HUES64 (cell line): ENCODE data around the gene SYCP2L. TPM values are rescaled to one million over a fixed set of nuclear protein-coding genes. Genes with fewer than 3 reads are reported as not detected.
"Not testable (repeated sequence)": the region's sequence is repeated elsewhere in the genome, so short reads cannot be mapped to it uniquely, and the experiment has no call there.

Experiments
- H3K27ac ChIP-seq: 2 replicates; pipeline ENCODE4 v1.7.0; 2013; ENCODE audit warnings: low read depth, low read length, inconsistent platforms
- H3K27me3 ChIP-seq: 2 replicates; pipeline ENCODE4 v1.6.1; 2013; ENCODE audit warnings: mild to moderate bottlenecking, low read length; ENCODE audit not compliant: insufficient read depth
- H3K36me3 ChIP-seq: 2 replicates; pipeline ENCODE4 v1.6.1; 2013; ENCODE audit warnings: mild to moderate bottlenecking, low read length; ENCODE audit not compliant: insufficient read depth
- H3K4me1 ChIP-seq: 2 replicates; pipeline ENCODE4 v1.6.1; 2013; ENCODE audit warnings: mild to moderate bottlenecking, low read length, moderate library complexity; ENCODE audit not compliant: insufficient read depth
- H3K4me3 ChIP-seq: 2 replicates; pipeline ENCODE4 v1.5.1; 2013; ENCODE audit warnings: mild to moderate bottlenecking, low read length, moderate library complexity
- H3K9ac ChIP-seq: 2 replicates; pipeline ENCODE4 v1.6.1; 2013; ENCODE audit warnings: mild to moderate bottlenecking, low read depth, low read length
- H3K9me3 ChIP-seq: 2 replicates; pipeline ENCODE4 v1.6.1; 2013; ENCODE audit warnings: low read depth, low read length; ENCODE audit not compliant: insufficient read depth
- WGBS: fragments of 150-250, 120-280 bp; methylation state at CpG from one replicate; pipeline ENCODE4 v1.1.7; 2013; ENCODE audit warnings: missing lambda C conversion rate; 5-methylcytosine and 5-hydroxymethylcytosine counted together
- polyA plus RNA-seq, 2 experiments: library from polyadenylated mRNA; stranded (reverse); fragments of 50-300 nt; gene quantifications; one replicate each; pipeline ENCODE4 v1.2.3, GENCODE V29; 2013

SYCP2L gene
- polyA plus RNA-seq (2013, experiment 1 of 2), result 1.9 TPM
- 5.3 TPM for polyA plus RNA-seq (2013, experiment 2 of 2)

DNA sequence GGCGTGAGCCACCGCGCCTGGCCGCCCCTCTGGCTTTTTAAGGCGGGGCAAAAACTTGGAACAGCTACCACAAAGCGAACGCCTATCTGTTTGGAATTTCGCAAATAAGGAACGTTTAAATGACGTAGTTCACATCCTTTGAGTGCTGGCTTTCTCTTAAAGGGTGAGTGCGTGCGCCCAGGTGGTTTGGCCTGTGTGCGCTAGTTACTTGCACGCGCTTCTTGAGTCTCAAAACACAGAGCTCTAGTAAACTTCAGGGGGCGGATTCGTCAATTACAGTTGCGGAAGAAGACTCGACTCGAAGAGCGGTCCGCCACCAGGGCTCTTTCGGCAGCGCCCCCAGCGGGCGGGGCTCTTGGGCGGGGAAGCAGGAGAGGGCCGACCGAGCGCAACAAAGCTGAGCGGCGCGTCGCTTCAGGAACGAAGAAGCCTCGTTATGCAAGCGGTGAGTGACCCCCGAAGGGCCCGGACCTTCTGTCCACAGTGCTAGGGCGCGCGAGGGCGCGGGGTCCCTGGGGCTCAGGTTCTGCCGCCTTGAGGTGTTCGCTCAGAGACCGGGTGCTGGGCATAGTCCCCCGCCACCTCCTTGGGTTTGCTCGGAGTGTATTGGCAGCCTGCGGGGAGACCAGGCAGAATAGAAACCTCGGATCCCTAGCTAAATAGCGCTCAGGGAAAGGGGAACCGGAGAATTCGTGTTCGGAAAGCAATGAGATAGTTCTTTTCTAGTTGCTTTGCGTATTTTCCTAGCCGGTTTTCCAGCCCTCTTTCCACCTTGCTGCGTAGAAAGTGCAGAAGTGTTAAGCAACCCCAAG is at the start of gene SYCP2L:
SYCP2L (plus strand) TSS at position 362 of the 812 bp plus-strand sequence; CDS start at position 437, 75 bp downstream.
- Histone ChIP-seq H3K4me1 (peaks cover 2% of the 10 kb centered on the region; the same call in 1 of the 2 replicates), H3K36me3 (no peaks in the 10 kb centered on the region), H3K9ac (peak within 1 kb of the TSS; percentile 81), H3K9me3 (no peaks in the 10 kb centered on the region), H3K4me3 (peak within 1 kb of the TSS; percentile 90), H3K27ac (peak within 1 kb of the TSS; percentile 58; the same call in 1 of the 2 replicates), H3K27me3 (peaks cover 43% of the 10 kb centered on the region)
- under 1% methylated on average over 58 of the region's 58 CpGs for WGBS

DNA sequence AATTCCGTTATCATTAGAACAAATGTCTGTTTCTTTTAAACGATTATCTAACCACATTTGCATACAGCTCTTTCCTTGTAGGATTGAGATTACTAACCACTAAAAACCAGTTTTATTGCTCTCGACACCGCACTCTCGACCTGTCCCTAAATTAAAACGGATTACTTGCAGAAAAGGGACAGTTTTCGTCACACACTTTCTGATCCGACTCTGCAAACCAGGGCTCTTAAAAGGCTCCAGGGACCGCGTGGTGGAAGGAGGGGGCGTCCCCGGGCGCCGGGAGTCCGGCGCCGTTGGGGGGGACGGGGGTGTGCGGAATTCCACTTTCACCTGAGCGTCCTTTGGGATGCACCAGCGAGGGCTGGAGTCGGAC is 49.2 kb upstream of the SYCP2L start:
- Histone ChIP-seq H3K9ac (peak overlapping the region; percentile 69), H3K4me3 (peak overlapping the region; percentile 68), H3K27me3 (peaks cover 22% of the 10 kb centered on the region), H3K4me1 (peaks cover 10% of the 10 kb centered on the region; the same call in 1 of the 2 replicates), H3K36me3 (no peaks in the 10 kb centered on the region), H3K27ac (peak overlapping the region; percentile 63), H3K9me3 (no peaks in the 10 kb centered on the region; the same call in 1 of the 2 replicates)
- WGBS, result under 1% methylated on average over 22 of the region's 22 CpGs

DNA sequence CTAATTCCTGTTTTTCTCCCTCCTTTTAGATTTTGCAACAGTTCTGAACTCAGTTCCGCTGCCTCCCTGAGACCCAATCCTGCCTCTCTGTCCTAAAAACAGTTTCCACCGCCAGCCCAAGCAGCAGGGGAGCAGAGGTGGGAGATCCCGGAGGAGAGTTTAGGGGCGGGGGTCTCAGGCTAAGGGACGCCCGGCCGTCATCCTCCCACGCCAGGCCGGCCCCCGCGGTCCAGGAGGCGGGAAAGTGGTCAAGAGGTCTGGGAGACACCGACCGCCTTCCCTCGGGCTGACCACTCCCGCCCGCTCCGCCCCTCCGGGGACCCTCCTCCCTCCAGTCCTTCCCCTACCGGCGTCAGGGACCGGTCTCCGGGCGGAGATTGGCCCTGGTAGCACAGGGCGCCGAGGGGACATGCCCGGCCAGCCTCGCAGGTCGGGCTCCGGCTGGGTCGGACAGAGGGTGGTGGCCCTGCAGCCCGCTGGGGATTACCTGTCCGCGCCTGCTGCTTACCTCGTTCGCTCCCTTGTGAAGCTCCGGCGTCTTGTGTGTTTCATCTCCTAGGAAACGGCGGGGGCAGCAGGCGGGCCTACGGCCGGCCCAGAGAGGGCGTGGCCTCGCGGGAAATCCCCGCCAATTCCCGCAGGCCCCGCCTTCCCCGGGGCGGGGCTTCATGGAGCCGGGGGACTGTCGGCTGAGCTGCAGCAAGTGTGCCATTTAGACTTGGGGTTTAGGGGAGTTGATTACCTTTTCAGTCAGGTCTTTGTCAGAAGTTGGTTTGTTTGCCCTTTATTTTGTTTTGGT is 48.7 kb upstream of the SYCP2L start, which contains the start of gene MAK:
MAK (minus strand) TSS at position 545 of the 799 bp plus-strand sequence. CDS start 7,891 bp downstream, outside the sequence.
- under 1% methylated on average over 53 of the region's 53 CpGs for WGBS
- Histone ChIP-seq H3K27me3 (peaks cover 22% of the 10 kb centered on the region), H3K4me3 (peak within 1 kb of the TSS; percentile 68), H3K36me3 (no peaks in the 10 kb centered on the region), H3K27ac (peak within 1 kb of the TSS; percentile 63), H3K9ac (peak within 1 kb of the TSS; percentile 69), H3K9me3 (no peaks in the 10 kb centered on the region; the same call in 1 of the 2 replicates), H3K4me1 (peaks cover 10% of the 10 kb centered on the region; the same call in 1 of the 2 replicates)

DNA sequence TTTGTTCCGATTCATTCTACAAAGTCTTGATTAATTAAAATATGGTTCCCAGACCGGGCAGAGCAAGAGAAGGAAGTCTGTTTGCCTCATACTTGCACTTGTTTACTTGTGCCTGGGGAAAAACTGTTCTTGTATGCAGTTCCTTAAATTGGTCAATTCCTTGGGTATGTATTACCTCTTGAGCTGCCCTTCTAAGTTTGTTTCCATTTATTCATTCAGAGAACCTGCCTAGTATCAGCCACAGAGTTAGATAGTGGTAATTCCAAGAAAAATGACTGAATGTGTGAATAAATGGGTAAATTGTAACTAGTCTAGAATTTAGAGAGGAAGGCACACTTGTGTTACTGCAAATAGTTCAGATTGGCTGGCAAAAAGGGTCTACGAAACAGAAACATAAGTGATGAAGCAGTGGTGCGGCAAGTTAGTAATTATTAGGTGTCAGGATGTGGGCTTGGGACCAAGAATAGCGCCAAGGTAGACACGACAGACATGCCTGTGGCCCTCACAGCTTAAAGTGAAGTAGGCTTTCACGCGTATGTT is 48.0 kb upstream of the SYCP2L start:
- Histone ChIP-seq H3K36me3 (no peaks in the 10 kb centered on the region), H3K9ac (no peak overlapping the region; the same call in 1 of the 2 replicates), H3K4me3 (peak overlapping the region; percentile 68), H3K27ac (no peak overlapping the region), H3K4me1 (peaks cover 10% of the 10 kb centered on the region; the same call in 1 of the 2 replicates), H3K27me3 (peaks cover 22% of the 10 kb centered on the region), H3K9me3 (no peaks in the 10 kb centered on the region; the same call in 1 of the 2 replicates)
- WGBS, result 73% methylated on average over 8 of the region's 8 CpGs

DNA sequence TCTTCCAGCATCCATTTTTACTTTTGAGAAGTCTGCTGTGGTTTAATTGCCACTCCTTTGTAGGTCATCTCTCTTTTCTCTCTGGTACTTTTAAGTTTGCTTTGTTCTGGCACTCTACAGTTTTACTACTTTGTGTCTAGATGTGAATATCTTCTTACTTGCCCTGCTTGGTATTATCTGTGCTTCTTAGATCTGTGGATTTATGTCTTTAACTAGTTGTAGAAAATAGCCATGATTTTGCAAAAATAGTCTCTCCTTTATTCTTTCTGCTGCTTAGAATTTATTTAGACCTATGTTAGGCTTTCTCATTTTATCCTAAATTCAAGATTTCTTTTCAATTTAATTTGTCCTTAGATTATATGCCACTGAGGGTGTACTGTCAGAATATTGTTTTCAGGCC is 43.3 kb upstream of the SYCP2L start:
- Histone ChIP-seq H3K27ac (no peak overlapping the region), H3K9ac (no peak overlapping the region), H3K27me3 (peaks cover 4% of the 10 kb centered on the region; the same call in 1 of the 2 replicates), H3K4me1 (no peaks in the 10 kb centered on the region), H3K9me3 (no peaks in the 10 kb centered on the region), H3K4me3 (no peak overlapping the region), H3K36me3 (no peaks in the 10 kb centered on the region)

DNA sequence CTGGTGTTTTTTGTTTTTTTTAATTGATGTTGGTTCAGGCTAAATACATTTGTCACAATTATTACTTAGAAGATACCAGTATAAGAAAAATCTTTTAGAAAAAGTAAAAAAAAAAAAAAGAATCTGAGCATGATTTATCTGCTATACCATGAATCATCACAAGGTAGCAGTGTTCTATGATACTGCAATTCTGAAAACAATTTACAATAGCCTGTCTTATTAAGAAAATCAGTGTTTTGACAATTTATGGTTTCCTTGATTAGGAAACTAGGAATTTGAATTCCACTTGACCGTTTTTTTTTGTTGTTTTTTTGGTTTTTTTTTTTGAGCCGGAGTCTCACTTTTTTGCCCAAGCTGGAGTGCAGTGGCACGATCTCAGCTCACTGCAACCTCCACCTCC is 39.2 kb upstream of the SYCP2L start:
- no peaks in the 10 kb centered on the region for H3K36me3 ChIP-seq
- H3K9me3 ChIP-seq, result no peaks in the 10 kb centered on the region
- H3K27ac ChIP-seq, result no peak overlapping the region
- H3K9ac ChIP-seq, result no peak overlapping the region
- no peak overlapping the region for H3K4me3 ChIP-seq
- H3K4me1 ChIP-seq, result no peaks in the 10 kb centered on the region
- 84% methylated on average over 3 of the region's 3 CpGs for WGBS
- no peaks in the 10 kb centered on the region for H3K27me3 ChIP-seq

DNA sequence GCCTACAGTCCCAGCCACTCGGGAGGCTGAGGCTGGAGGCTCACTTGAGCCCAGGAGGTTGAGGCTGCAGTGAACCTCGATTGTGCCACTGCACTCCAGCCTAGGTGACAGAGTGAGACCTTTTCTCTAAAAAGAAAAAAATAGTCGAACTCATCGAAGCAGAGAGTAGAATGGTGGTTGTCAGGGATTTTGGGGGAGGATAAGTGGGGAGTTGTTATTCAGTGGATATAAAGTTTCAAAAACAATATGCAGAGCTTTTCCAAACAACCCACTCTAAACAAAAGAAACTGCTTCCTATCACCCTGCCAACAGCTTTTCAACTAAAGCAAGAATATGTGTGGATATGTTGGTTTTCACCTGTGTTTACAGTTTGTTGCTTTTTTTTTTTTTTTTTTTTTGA is 37.0 kb upstream of the SYCP2L start:
- 84% methylated on average over 4 of the region's 4 CpGs for WGBS
- Histone ChIP-seq H3K27me3 (no peaks in the 10 kb centered on the region), H3K9ac (no peak overlapping the region), H3K4me1 (no peaks in the 10 kb centered on the region), H3K27ac (no peak overlapping the region), H3K4me3 (no peak overlapping the region), H3K9me3 (peaks cover 7% of the 10 kb centered on the region; the same call in 1 of the 2 replicates), H3K36me3 (no peaks in the 10 kb centered on the region)

DNA sequence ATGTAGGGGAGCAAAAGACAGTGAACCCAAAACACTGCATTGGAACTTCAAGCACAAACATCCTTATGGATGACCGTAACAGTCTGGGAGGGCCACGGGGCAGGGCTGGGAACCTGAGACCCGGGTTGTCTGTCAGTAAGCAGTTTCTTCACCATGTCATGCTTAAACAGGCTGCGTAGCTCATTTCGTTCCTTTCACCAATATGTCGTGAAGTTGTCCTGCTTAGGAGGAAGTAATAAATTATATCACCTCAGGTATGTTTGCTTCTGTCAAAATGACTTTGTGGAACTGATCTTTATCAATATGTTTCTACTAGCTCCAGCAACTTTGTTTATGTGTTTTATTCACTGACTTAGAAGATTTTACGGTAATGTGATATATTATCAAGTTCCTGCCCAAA is 36.1 kb upstream of the SYCP2L start:
- no peaks in the 10 kb centered on the region for H3K4me1 ChIP-seq
- no peaks in the 10 kb centered on the region for H3K27me3 ChIP-seq
- no peak overlapping the region for H3K4me3 ChIP-seq
- H3K9ac ChIP-seq, result no peak overlapping the region
- WGBS, result 87% methylated on average over 6 of the region's 7 CpGs
- no peaks in the 10 kb centered on the region for H3K36me3 ChIP-seq
- peaks cover 7% of the 10 kb centered on the region; the same call in 1 of the 2 replicates for H3K9me3 ChIP-seq
- no peak overlapping the region for H3K27ac ChIP-seq

DNA sequence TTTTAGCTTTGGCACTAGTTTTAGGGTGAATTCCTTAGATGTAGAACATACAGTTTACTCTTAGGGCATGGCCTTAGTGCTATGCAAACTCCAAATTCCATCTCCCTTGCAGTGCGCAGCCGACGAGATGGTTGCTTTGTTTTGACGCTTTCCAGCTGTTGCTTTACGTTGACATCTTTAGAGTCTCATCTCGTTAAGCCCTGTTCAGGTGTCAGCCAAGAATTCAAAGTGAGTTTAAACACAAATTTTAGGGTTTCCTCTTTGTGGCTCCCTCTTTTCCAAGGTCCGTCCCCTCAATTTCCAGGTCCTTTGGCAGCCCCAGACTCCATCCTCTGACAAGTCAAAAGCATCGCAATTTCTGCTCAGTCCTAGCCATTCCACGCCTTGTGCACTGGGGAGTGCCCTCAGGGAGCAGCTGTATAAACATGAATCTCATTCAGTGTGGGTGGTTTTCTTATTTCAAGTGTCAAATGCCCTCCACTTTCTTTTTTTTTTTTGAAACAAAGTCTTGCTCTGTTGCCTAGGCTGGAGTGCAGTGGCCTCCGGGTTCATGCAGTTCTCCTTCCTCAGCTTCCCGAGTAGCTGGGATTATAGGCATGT is 34.4 kb upstream of the SYCP2L start:
- Histone ChIP-seq H3K9me3 (peaks cover 7% of the 10 kb centered on the region; the same call in 1 of the 2 replicates), H3K4me3 (no peak overlapping the region), H3K9ac (no peak overlapping the region), H3K4me1 (no peaks in the 10 kb centered on the region), H3K36me3 (no peaks in the 10 kb centered on the region), H3K27ac (no peak overlapping the region), H3K27me3 (no peaks in the 10 kb centered on the region)
- 94% methylated on average over 11 of the region's 11 CpGs for WGBS

DNA sequence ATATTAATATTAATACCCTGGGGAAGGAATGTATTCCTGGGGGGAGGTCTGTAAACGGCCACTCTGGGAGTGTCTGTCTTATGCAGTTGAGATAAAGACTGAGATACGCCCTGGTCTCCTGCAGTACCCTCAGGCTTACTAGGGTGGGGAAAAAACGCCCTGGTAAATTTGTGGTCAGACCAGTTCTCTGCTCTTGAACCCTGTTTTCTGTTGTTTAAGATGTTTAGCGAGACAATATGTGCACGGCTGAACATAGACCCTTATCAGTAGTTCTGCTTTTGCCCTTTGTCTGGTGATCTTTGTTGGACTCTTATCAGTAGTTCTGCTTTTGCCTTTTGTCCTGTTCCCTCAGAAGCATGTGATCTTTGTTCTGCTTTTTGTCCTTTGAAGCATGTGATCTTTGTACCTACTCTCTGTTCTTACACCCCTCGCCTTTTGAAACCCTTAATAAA is 33.0 kb upstream of the SYCP2L start:
- not testable (repeated sequence) for H3K36me3 ChIP-seq, H3K4me1 ChIP-seq, H3K9ac ChIP-seq, H3K27ac ChIP-seq, H3K27me3 ChIP-seq, H3K9me3 ChIP-seq, H3K4me3 ChIP-seq
- 93% methylated on average over 6 of the region's 6 CpGs for WGBS
